GM12878 (cell line): ENCODE measurements around the gene ULK4. TPM values are rescaled to one million over a fixed set of nuclear protein-coding genes. Genes with fewer than 3 reads are reported as not detected.

Source experiments
- ATAC-seq: fragments of 200-7000 bp; cut with Tn5 transposase; 3 replicates; pipeline ENCODE4 v1.9.1; 2020; ENCODE audit warnings: mild to moderate bottlenecking, moderate library complexity
- BruUV-seq: library from RNA; stranded (reverse); fragments of 400-500 nt; replicated peaks from 2 replicates; lab custom pipeline; 2021; lab: Mats Ljungman, UMichigan
- CTCF ChIA-PET: fragments of 300-600 bp; sonication (Branson Sonifier 250); formaldehyde crosslinking; extraction: SDS; loops from one replicate; lab custom pipeline; 2021; ENCODE audit warnings: inconsistent platforms; lab: Yijun Ruan, JAX
- POLR2A ChIA-PET: fragments of 350-600 bp; formaldehyde crosslinking; extraction: SDS; loops from one replicate; lab custom pipeline; 2021; ENCODE audit warnings: inconsistent platforms; lab: Charles Lee
- RAD21 ChIA-PET: fragments of 300-600 bp; sonication (Branson Sonifier 250); formaldehyde crosslinking; loops from one replicate; lab custom pipeline; 2023; ENCODE audit warnings: antibody characterized with exemption; ENCODE audit not compliant: unreplicated experiment; lab: Charles Lee
- SMC1A ChIA-PET: fragments of 300-600 bp; sonication (Branson Sonifier 250); formaldehyde crosslinking; loops from one replicate; lab custom pipeline; 2023; ENCODE audit not compliant: unreplicated experiment, uncharacterized antibody; lab: Charles Lee
- DNase-seq: peaks from one replicate; pipeline ENCODE4 v3.0.0-alpha.2; 2011; ENCODE audit warnings: low read depth, low spot score
- FAIRE-seq: peaks from 3 replicates; lab custom pipeline; 2011; peaks lifted over from hg19 to GRCh38; lab: Jason Lieb, UNC
- H2AFZ ChIP-seq: 2 replicates; pipeline ENCODE4 v1.6.0; 2011; ENCODE audit warnings: low read depth, low read length, control low read depth; ENCODE audit not compliant: control insufficient read depth
- H3K27ac ChIP-seq: 2 replicates; pipeline ENCODE4 v1.5.1; 2011; ENCODE audit warnings: control low read depth; ENCODE audit not compliant: control insufficient read depth, insufficient read depth
- H3K27me3 ChIP-seq, 2 experiments: replicated peaks in 1 of 2; 2 replicates each; pipeline versions ENCODE4 v1.6.0 to v1.6.1; 2011; ENCODE audit warnings: low read length in 1 of 2; ENCODE audit not compliant: control insufficient read depth in 2 of 2, insufficient read depth in 2 of 2
- H3K36me3 ChIP-seq, 2 experiments: 2 replicates each; pipeline ENCODE4 v1.5.1; 2011; ENCODE audit warnings: low read length in 1 of 2; ENCODE audit not compliant: control insufficient read depth in 2 of 2, insufficient read depth in 2 of 2
- H3K4me1 ChIP-seq: 2 replicates; pipeline ENCODE4 v1.6.1; 2011; ENCODE audit warnings: mild to moderate bottlenecking, low read length, moderate library complexity, mixed read lengths; ENCODE audit not compliant: control insufficient read depth, insufficient read depth
- H3K4me2 ChIP-seq: 2 replicates; pipeline ENCODE4 v1.6.0; 2011; ENCODE audit warnings: control low read depth; ENCODE audit not compliant: control insufficient read depth, insufficient read depth
- H3K4me3 ChIP-seq: fragments of 200-600 bp; sonication (generic); 2 replicates; pipeline ENCODE4 v1.5.1; 2016
- H3K79me2 ChIP-seq: 2 replicates; pipeline ENCODE4 v1.6.0; 2011; ENCODE audit warnings: low read length; ENCODE audit not compliant: control insufficient read depth, insufficient read depth
- H3K9ac ChIP-seq: 2 replicates; pipeline ENCODE4 v1.8.0; 2011; ENCODE audit warnings: low read length, control low read depth, mixed read lengths; ENCODE audit not compliant: control insufficient read depth, insufficient read depth
- H3K9me3 ChIP-seq: replicated peaks from 3 replicates; pipeline ENCODE4 v1.5.1; 2011; ENCODE audit warnings: mild to moderate bottlenecking, low read length; ENCODE audit not compliant: control insufficient read depth, insufficient read depth
- H4K20me1 ChIP-seq: 2 replicates; pipeline ENCODE4 v1.6.0; 2011; ENCODE audit not compliant: control insufficient read depth, insufficient read depth
- BMI1 ChIP-seq: fragments of 450-650 bp; IDR thresholded peaks from 2 replicates; pipeline ENCODE4 v1.6.1; 2016; ENCODE audit warnings: mild to moderate bottlenecking, moderate library complexity, borderline replicate concordance
- ESRRA ChIP-seq: IDR thresholded peaks from 2 replicates; pipeline ENCODE4 v1.6.1; 2012; ENCODE audit warnings: mild to moderate bottlenecking, low read length, improper control_type of control experiment
- HCFC1 ChIP-seq: fragments of 150-350 bp; IDR thresholded peaks from 2 replicates; pipeline ENCODE4 v1.6.1; 2014; ENCODE audit warnings: low read length
- HDGF ChIP-seq: fragments of 450-650 bp; IDR thresholded peaks from 2 replicates; pipeline ENCODE4 v1.6.1; 2016; ENCODE audit warnings: antibody characterized with exemption
- PAX8 ChIP-seq: fragments of 450-650 bp; IDR thresholded peaks from 2 replicates; pipeline ENCODE4 v1.6.1; 2017; ENCODE audit warnings: mild to moderate bottlenecking, moderate library complexity
- POLR2AphosphoS2 ChIP-seq: IDR thresholded peaks from 2 replicates; pipeline ENCODE4 v1.6.1; 2011; ENCODE audit warnings: low read depth, mild to moderate bottlenecking, low read length, improper control_type of control experiment, moderate library complexity
- SMARCA5 ChIP-seq: fragments of 450-650 bp; IDR thresholded peaks from 2 replicates; pipeline ENCODE4 v1.6.1; 2017; ENCODE audit warnings: mild to moderate bottlenecking
- SPI1 ChIP-seq: IDR thresholded peaks from 2 replicates; pipeline ENCODE4 v1.6.1; 2011; ENCODE audit warnings: low read depth, mild to moderate bottlenecking, low read length, moderate library complexity, borderline replicate concordance; ENCODE audit not compliant: insufficient read depth
- SUPT20H ChIP-seq: IDR thresholded peaks from 2 replicates; pipeline ENCODE4 v1.6.1; 2011; ENCODE audit warnings: low read depth, mild to moderate bottlenecking, low read length, moderate library complexity, borderline replicate concordance; ENCODE audit not compliant: control insufficient read depth
- SUZ12 ChIP-seq: fragments of 200-600 bp; sonication (generic); IDR thresholded peaks from one replicate; pipeline ENCODE4 v1.6.1; 2018; ENCODE audit warnings: antibody characterized with exemption, mild to moderate bottlenecking; ENCODE audit not compliant: unreplicated experiment
- WGBS: methylation state at CpG from one replicate; pipeline ENCODE4 v1.1.6; 2016; ENCODE audit warnings: low lambda C conversion rate; ENCODE audit not compliant: insufficient replicate concordance, insufficient coverage; ENCODE audit errors: missing lambda C conversion rate; 5-methylcytosine and 5-hydroxymethylcytosine counted together
- in situ Hi-C: fragments of 300-500 bp; cut with MboI; formaldehyde crosslinking; loops from 9 replicates; pipeline ENCODE4 v1.14.3; 2018; ENCODE audit warnings: mixed read lengths
- intact Hi-C: fragments of 100-400 bp; cut with micrococcal nuclease; formaldehyde crosslinking; loops from one replicate; pipeline ENCODE4 v1.14.2; 2022; ENCODE audit not compliant: unreplicated experiment
- polyA plus RNA-seq, 11 experiments: library from polyadenylated mRNA; depleted of rRNA in 4 of 11; unstranded in 6 of 11; stranded (reverse) in 5 of 11; fragments of >200 nt; fragmentation: Nextera tagmentation in 4 of 11; fragmentation: Illumina TruSeq in 1 of 11; extraction: Ambion mirVana in 4 of 11; extraction: Trizol in 1 of 11; gene quantifications; 1 replicate in 1 of 11; 2 replicates in 10 of 11; pipeline versions ENCODE4 v1.2.1 to v1.2.3, GENCODE V29; 2011 to 2016; ENCODE audit warnings: inconsistent platforms in 2 of 11, missing spikeins in 2 of 11, low read depth in 1 of 11
- total RNA-seq, 4 experiments: library from RNA; depleted of rRNA in 3 of 4; stranded (reverse); fragments of >200 nt in 3 of 4; fragmentation: Illumina TruSeq in 1 of 4; extraction: Trizol in 1 of 4; gene quantifications; 2 replicates each; pipeline versions ENCODE4 v1.2.1 to v1.2.3, GENCODE V29; 2013 to 2021
- TF ChIP-seq, protein P1 (sequence below): fragments of 450-650 bp; formaldehyde crosslinking; IDR thresholded peaks from 2 replicates; pipeline ENCODE4 v1.5.0; 2022; ENCODE audit warnings: mild to moderate bottlenecking, missing genetic modification characterization
- TF ChIP-seq, protein P2 (sequence below): fragments of 450-650 bp; IDR thresholded peaks from 2 replicates; pipeline ENCODE4 v1.6.1; 2017; ENCODE audit warnings: mild to moderate bottlenecking

Gene ULK4
- total and polyA plus RNA-seq, 10 of the 15 experiments (the other 5 are each of a cell fraction or from before 2014, with no cell fraction given): 3.5 to 7.6 (median 6.3) TPM

DNA sequence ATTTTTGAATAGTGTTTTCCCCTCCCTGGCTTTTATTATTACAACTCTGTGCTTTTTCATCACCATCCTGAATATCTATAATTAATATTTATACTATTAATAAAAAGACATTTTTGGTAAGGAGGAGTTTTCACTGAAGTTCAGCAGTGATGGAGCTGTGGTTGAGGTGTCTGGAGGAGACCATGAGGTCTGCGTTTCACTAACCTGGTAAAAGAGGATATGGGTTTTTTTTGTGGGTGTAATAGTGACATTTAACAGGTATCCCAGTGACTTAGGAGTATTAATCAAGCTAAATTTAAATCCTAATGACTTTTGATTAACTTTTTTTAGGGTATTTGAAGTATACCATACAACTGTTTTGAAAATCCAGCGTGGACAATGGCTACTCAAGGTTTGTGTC is 738.2 kb downstream of the ULK4 start:
- Histone ChIP-seq H4K20me1 (peaks cover 2% of the 10 kb centered on the region), H3K27ac (no peak overlapping the region), H3K9ac (no peak overlapping the region), H3K9me3 (no peaks in the 10 kb centered on the region), H3K4me3 (no peak overlapping the region), H3K4me2 (no peak overlapping the region), H3K79me2 (peaks cover 41% of the 10 kb centered on the region), H3K4me1 (no peaks in the 10 kb centered on the region), H3K36me3 (peaks cover 10 to 18% of the 10 kb centered on the region in 2 experiments), H2AFZ (no peak overlapping the region), H3K27me3 (no peaks in the 10 kb centered on the region)
- DNase-seq (no peak), ATAC-seq (peak; percentile 32; the same call in 1 of the 3 replicates), FAIRE-seq (no peak)
- BruUV-seq: no TSS peak
- 67% methylated on average over 2 of the region's 2 CpGs for whole genome bisulfite sequencing
- CTCF ChIA-PET: interaction anchor here (1.1 kb wide), 1 partner anchor 10 kb away, joined by 3 read pairs; no protein-coding TSS in a partner anchor
- in situ Hi-C loops (no loop called here), intact Hi-C loops (no loop called here)
- RAD21 ChIA-PET: no interaction called here
- SMC1A ChIA-PET: interaction anchor here (0.8 kb wide), 1 partner anchor 20 kb away, joined by 3 read pairs; no protein-coding TSS in a partner anchor
- TF ChIP-seq PAX8: no peak
- TF ChIP-seq SPI1: peak; percentile 17; the same call in 1 of the 2 replicates
- POLR2A ChIA-PET: no interaction called here

DNA sequence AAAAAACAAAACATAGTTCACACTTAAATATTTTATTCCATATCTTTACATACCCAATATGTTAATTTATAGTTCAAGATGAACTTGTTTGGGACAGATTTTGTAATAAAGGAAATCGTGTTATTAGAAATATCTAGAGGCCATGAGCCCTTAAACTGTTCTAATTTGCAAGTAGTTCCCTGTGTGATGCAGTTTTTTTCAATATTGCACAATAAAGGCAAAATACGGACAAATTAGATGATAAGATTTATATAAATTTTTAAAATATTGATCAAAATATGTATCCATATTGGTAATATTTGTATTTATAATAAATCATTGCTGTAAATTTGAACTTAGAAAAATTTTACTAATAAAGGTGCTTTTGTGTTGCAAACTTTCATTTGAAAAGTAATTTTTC is 738.8 kb downstream of the ULK4 start:
- intact Hi-C loops (no loop called here), in situ Hi-C loops (no loop called here)
- WGBS: 95% methylated on average over 2 of the region's 2 CpGs
- FAIRE-seq: no peak
- RAD21 ChIA-PET: no interaction called here
- Histone ChIP-seq H3K79me2 (peaks cover 47% of the 10 kb centered on the region), H2AFZ (no peak overlapping the region), H3K4me1 (no peaks in the 10 kb centered on the region), H3K27ac (no peak overlapping the region), H3K4me2 (no peak overlapping the region), H3K27me3 (no peaks in the 10 kb centered on the region), H3K4me3 (no peak overlapping the region), H3K9me3 (no peaks in the 10 kb centered on the region), H3K9ac (no peak overlapping the region), H3K36me3 (peaks cover 10 to 18% of the 10 kb centered on the region in 2 experiments), H4K20me1 (peaks cover 2% of the 10 kb centered on the region)
- no peak for DNase-seq
- POLR2A ChIA-PET: no interaction called here
- SMC1A ChIA-PET: interaction anchor here (0.8 to 1.0 kb wide), 3 partner anchors 14 to 31 kb away, joined by 3 read pairs; no protein-coding TSS in a partner anchor
- ATAC-seq: no peak
- no TSS peak for BruUV-seq
- CTCF ChIA-PET: interaction anchor here (1.1 kb wide), 1 partner anchor 9 kb away, joined by 3 read pairs; no protein-coding TSS in a partner anchor
- no peak for TF ChIP-seq HDGF
- TF ChIP-seq, protein P1, sequence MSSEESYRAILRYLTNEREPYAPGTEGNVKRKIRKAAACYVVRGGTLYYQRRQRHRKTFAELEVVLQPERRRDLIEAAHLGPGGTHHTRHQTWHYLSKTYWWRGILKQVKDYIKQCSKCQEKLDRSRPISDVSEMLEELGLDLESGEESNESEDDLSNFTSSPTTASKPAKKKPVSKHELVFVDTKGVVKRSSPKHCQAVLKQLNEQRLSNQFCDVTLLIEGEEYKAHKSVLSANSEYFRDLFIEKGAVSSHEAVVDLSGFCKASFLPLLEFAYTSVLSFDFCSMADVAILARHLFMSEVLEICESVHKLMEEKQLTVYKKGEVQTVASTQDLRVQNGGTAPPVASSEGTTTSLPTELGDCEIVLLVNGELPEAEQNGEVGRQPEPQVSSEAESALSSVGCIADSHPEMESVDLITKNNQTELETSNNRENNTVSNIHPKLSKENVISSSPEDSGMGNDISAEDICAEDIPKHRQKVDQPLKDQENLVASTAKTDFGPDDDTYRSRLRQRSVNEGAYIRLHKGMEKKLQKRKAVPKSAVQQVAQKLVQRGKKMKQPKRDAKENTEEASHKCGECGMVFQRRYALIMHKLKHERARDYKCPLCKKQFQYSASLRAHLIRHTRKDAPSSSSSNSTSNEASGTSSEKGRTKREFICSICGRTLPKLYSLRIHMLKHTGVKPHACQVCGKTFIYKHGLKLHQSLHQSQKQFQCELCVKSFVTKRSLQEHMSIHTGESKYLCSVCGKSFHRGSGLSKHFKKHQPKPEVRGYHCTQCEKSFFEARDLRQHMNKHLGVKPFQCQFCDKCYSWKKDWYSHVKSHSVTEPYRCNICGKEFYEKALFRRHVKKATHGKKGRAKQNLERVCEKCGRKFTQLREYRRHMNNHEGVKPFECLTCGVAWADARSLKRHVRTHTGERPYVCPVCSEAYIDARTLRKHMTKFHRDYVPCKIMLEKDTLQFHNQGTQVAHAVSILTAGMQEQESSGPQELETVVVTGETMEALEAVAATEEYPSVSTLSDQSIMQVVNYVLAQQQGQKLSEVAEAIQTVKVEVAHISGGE (CRISPR knock-in tag): no peak
- TF ChIP-seq ESRRA: no peak
- TF ChIP-seq, protein P2, sequence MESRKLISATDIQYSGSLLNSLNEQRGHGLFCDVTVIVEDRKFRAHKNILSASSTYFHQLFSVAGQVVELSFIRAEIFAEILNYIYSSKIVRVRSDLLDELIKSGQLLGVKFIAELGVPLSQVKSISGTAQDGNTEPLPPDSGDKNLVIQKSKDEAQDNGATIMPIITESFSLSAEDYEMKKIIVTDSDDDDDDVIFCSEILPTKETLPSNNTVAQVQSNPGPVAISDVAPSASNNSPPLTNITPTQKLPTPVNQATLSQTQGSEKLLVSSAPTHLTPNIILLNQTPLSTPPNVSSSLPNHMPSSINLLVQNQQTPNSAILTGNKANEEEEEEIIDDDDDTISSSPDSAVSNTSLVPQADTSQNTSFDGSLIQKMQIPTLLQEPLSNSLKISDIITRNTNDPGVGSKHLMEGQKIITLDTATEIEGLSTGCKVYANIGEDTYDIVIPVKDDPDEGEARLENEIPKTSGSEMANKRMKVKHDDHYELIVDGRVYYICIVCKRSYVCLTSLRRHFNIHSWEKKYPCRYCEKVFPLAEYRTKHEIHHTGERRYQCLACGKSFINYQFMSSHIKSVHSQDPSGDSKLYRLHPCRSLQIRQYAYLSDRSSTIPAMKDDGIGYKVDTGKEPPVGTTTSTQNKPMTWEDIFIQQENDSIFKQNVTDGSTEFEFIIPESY: no peak
- no peak for TF ChIP-seq BMI1
- TF ChIP-seq SUZ12: no peak
- no peak for TF ChIP-seq HCFC1
- TF ChIP-seq SMARCA5: no peak
- TF ChIP-seq POLR2AphosphoS2: no peak
- TF ChIP-seq SUPT20H: no peak
